ENCODE data around the gene GAL. TPM values are rescaled to one million over a fixed set of nuclear protein-coding genes. Genes with fewer than 3 reads are reported as not detected.

GAL gene
- total RNA-seq, 4 donors from 2014 or later = 1.9 to 14.1 TPM; not detected in 2

GRCh38 chr11:68667511-68668500 lies 16.5 kb upstream of the GAL start:
- no peak overlapping the region for H3K4me3 ChIP-seq
- TF ChIP-seq EP300 (IDR thresholded peaks at IDR 0.05; ENCODE audit: low read depth) = no peak
- TF ChIP-seq CTCF (IDR thresholded peaks at IDR 0.05) = no peak
- TF ChIP-seq POLR2AphosphoS5 (IDR thresholded peaks at IDR 0.05) = no peak
- TF ChIP-seq POLR2A (IDR thresholded peaks at IDR 0.05) = no peak
- no peaks in the 10 kb centered on the region for H3K27me3 ChIP-seq
- H3K27ac ChIP-seq = no peak overlapping the region
- intact Hi-C loops (cut with DNase I; ENCODE audit: low total_unique reads) = no loop called here
- no peaks in the 10 kb centered on the region for H3K36me3 ChIP-seq
- WGBS, 2 donors (ENCODE audit: low coverage in 1 of 2) = 49% methylated on average over 21 of the region's 21 CpGs; no CpG with 5 or more reads in 1 of the 2 donors
- in situ Hi-C loops (cut with MboI; ENCODE audit: low pct_ligation_motif_present in 1 of 4, low pct_unique_long_range_greater_than_20kb in 1 of 4, low sequenced_read_pairs in 3 of 4) = no loop called here
- no peak for DNase-seq
- H3K4me1 ChIP-seq = no peaks in the 10 kb centered on the region
- no peaks in the 10 kb centered on the region for H3K9me3 ChIP-seq

GRCh38 chr11:68669301-68670090 lies 14.8 kb upstream of the GAL start:
- Histone ChIP-seq H3K4me3 (no peak overlapping the region), H3K9me3 (no peaks in the 10 kb centered on the region), H3K27ac (no peak overlapping the region), H3K27me3 (no peaks in the 10 kb centered on the region), H3K36me3 (no peaks in the 10 kb centered on the region), H3K4me1 (no peaks in the 10 kb centered on the region)
- in situ Hi-C loops (cut with MboI; ENCODE audit: low pct_ligation_motif_present in 1 of 4, low pct_unique_long_range_greater_than_20kb in 1 of 4, low sequenced_read_pairs in 3 of 4) = no loop called here
- intact Hi-C loops (cut with DNase I; ENCODE audit: low total_unique reads) = no loop called here
- WGBS, 2 donors (ENCODE audit: low coverage in 1 of 2) = 84 to 86% methylated on average over 11 to 24 of the region's 27 CpGs
- DNase-seq = no peak
- no peak for TF ChIP-seq POLR2A (IDR thresholded peaks at IDR 0.05)
- TF ChIP-seq POLR2AphosphoS5 (IDR thresholded peaks at IDR 0.05) = no peak
- no peak for TF ChIP-seq EP300 (IDR thresholded peaks at IDR 0.05; ENCODE audit: low read depth)
- no peak for TF ChIP-seq CTCF (IDR thresholded peaks at IDR 0.05)

GRCh38 chr11:68670208-68670992 lies 13.9 kb upstream of the GAL start:
- H3K27ac ChIP-seq = no peak overlapping the region
- no peaks in the 10 kb centered on the region for H3K9me3 ChIP-seq
- no peaks in the 10 kb centered on the region for H3K36me3 ChIP-seq
- H3K27me3 ChIP-seq = no peaks in the 10 kb centered on the region
- intact Hi-C loops (cut with DNase I; ENCODE audit: low total_unique reads) = no loop called here
- TF ChIP-seq CTCF (IDR thresholded peaks at IDR 0.05) (no peak), POLR2A (IDR thresholded peaks at IDR 0.05) (no peak), EP300 (IDR thresholded peaks at IDR 0.05; ENCODE audit: low read depth) (no peak), POLR2AphosphoS5 (IDR thresholded peaks at IDR 0.05) (no peak)
- DNase-seq = no peak
- in situ Hi-C loops (cut with MboI; ENCODE audit: low pct_ligation_motif_present in 1 of 4, low pct_unique_long_range_greater_than_20kb in 1 of 4, low sequenced_read_pairs in 3 of 4) = no loop called here
- WGBS, 2 donors (ENCODE audit: low coverage in 1 of 2) = 85% methylated on average over 31 of the region's 33 CpGs; no CpG with 5 or more reads in 1 of the 2 donors
- H3K4me3 ChIP-seq = no peak overlapping the region
- H3K4me1 ChIP-seq = no peaks in the 10 kb centered on the region

Data from transverse colon (tissue), 4 donors.